Neural progenitor cell (in vitro differentiated cells): ENCODE measurements around the gene ABCC8.

Experiments
- CTCF ChIP-seq: fragments of 200-600 bp; sonication (generic); IDR thresholded peaks from 2 replicates; pipeline ENCODE4 v1.5.1; 2017; ENCODE audit warnings: antibody characterized with exemption, mild to moderate bottlenecking
- EZH2 ChIP-seq: fragments of 200-600 bp; sonication (generic); IDR thresholded peaks from 2 replicates; pipeline ENCODE4 v1.6.1; 2017; ENCODE audit warnings: antibody characterized with exemption, mild to moderate bottlenecking, moderate library complexity
- EZH2phosphoT487 ChIP-seq: fragments of 200-600 bp; sonication (generic); IDR thresholded peaks from 2 replicates; pipeline ENCODE4 v1.6.1; 2017; ENCODE audit warnings: antibody characterized with exemption

DNA sequence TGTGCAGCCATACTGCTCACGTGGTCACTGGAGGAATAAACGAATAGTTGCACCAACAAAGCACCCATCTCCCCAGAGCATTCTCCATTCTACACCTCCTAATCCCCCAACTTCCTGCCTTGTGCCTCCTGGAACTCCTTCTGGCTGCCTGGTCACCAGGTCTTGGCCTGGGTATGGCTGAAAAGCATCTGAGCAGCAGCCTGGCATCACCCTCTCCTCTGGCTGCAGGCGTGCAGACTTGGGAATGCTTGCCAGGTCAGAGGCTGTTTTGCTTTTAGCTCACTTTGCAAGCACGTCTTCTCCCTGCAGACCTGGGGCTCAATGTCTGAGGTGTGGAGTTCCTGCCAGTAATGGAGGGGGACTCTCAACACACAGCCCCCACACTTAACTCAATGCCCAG, 54.9 kb downstream of the ABCC8 start:
- TF ChIP-seq CTCF (no peak), EZH2phosphoT487 (no peak), EZH2 (no peak)
